Natural killer cell (primary cell): ENCODE data around the gene TNFAIP8L1. TPM values are rescaled to one million over a fixed set of nuclear protein-coding genes. Genes with fewer than 3 reads are reported as not detected.

Source experiments
- ATAC-seq, 3 donors: fragments of 150-1000 bp in 2 of 3; fragments of 200-7000 bp in 1 of 3; cut with Tn5 transposase; 1 replicate in 1 of 3; 2 replicates in 2 of 3; pipeline ENCODE4 v1.10.0; 2021; ENCODE audit warnings: mild to moderate bottlenecking in 2 of 3, moderate library complexity in 2 of 3
- DNase-seq, 2 donors: peaks; one replicate each; pipeline versions ENCODE4 v3.0.0 to v3.0.0-alpha.2; 2013 to 2021; ENCODE audit warnings: mixed read lengths in 1 of 2
- H3K27ac ChIP-seq: one replicate; pipeline ENCODE4 v1.5.1; 2013; ENCODE audit warnings: mild to moderate bottlenecking, low read length
- H3K27me3 ChIP-seq: one replicate; pipeline ENCODE4 v1.6.1; 2013; ENCODE audit warnings: low read length; ENCODE audit not compliant: control insufficient read depth, insufficient read depth
- H3K36me3 ChIP-seq: one replicate; pipeline ENCODE4 v1.6.1; 2013; ENCODE audit warnings: low read length; ENCODE audit not compliant: control insufficient read depth, insufficient read depth
- H3K4me1 ChIP-seq: one replicate; pipeline ENCODE4 v1.6.1; 2013; ENCODE audit warnings: low read length; ENCODE audit not compliant: control insufficient read depth, insufficient read depth
- H3K4me3 ChIP-seq: one replicate; pipeline ENCODE4 v1.5.1; 2013; ENCODE audit warnings: low read length
- H3K9me3 ChIP-seq: one replicate; pipeline ENCODE4 v1.6.1; 2013; ENCODE audit warnings: low read length; ENCODE audit not compliant: control insufficient read depth, insufficient read depth
- H3K27ac Mint-ChIP-seq, 2 donors: one replicate each; pipeline ENCODE4 v1.8.0; 2022; ENCODE audit warnings: mild to moderate bottlenecking in 2 of 2, mixed read lengths in 2 of 2, moderate library complexity in 1 of 2
- H3K27me3 Mint-ChIP-seq, 2 donors: one replicate each; pipeline ENCODE4 v1.8.0; 2022; ENCODE audit warnings: low read depth in 2 of 2, mixed read lengths in 2 of 2
- H3K36me3 Mint-ChIP-seq: one replicate; pipeline ENCODE4 v1.8.0; 2022; ENCODE audit warnings: mixed read lengths
- H3K4me1 Mint-ChIP-seq, 2 donors: one replicate each; pipeline ENCODE4 v1.8.0; 2022; ENCODE audit warnings: mixed read lengths in 2 of 2
- H3K4me3 Mint-ChIP-seq: one replicate; pipeline ENCODE4 v1.8.0; 2022; ENCODE audit warnings: mild to moderate bottlenecking, moderate library complexity, mixed read lengths
- H3K9me3 Mint-ChIP-seq, 2 donors: one replicate each; pipeline ENCODE4 v1.8.0; 2022; ENCODE audit warnings: mixed read lengths in 2 of 2
- WGBS: methylation state at CpG from one replicate; pipeline ENCODE4 v1.1.7; 2013; ENCODE audit warnings: missing lambda C conversion rate; ENCODE audit not compliant: insufficient coverage; 5-methylcytosine and 5-hydroxymethylcytosine counted together
- intact Hi-C: fragments of 100-400 bp; cut with micrococcal nuclease; formaldehyde crosslinking; loops from one replicate; pipeline ENCODE4 v1.14.2; 2022
- total RNA-seq, 4 donors: library from RNA; stranded (reverse); fragments of 120-200 nt in 1 of 4; gene quantifications; one replicate each; pipeline versions ENCODE4 v1.2.3 to v1.2.4, GENCODE V29; 2013 to 2022
- TF ChIP-seq, protein P1 (sequence below): fragments of 200-600 bp; IDR thresholded peaks from one replicate; pipeline ENCODE4 v1.8.0; 2022; ENCODE audit warnings: antibody characterized with exemption

TNFAIP8L1 gene
- total RNA-seq, 3 donors from 2014 or later (not counting 1 experiment from before 2014, with no cell fraction given): 8.5 to 13.5 (median 13.3) TPM

DNA sequence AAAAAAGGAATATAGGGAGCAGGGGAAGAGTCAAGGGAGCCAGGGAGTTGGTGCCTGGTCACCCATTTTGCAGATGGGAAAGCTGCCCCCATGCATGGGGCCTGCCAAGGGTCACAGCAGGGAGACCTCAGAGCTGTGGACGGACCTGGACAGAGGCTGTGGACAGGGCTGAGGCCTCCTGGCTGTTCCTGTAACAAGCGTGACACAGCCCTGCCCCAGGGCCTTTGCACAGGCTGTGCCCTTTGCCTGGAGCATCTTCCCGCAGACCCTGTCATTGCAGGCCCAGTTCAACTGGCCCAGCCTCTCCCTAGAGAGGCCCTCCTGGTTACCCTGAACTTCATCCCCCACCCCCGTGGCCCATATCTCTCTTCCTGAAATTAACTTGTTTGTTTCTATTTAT is 6.4 kb downstream of the TNFAIP8L1 start:
- Mint-ChIP-seq H3K27ac (no peak overlapping the region), H3K36me3 (no peaks in the 10 kb centered on the region), H3K27me3 (no peaks in the 10 kb centered on the region), H3K4me1 (peaks cover 0 to 7% of the 10 kb centered on the region in 2 donors), H3K4me3 (no peak overlapping the region), H3K9me3 (no peaks in the 10 kb centered on the region)
- no peak for DNase-seq
- no peak for ATAC-seq
- Histone ChIP-seq H3K4me3 (no peak overlapping the region), H3K27me3 (no peaks in the 10 kb centered on the region), H3K36me3 (no peaks in the 10 kb centered on the region), H3K4me1 (peaks cover 20% of the 10 kb centered on the region), H3K27ac (no peak overlapping the region), H3K9me3 (no peaks in the 10 kb centered on the region)
- intact Hi-C loops: no loop called here
- 93% methylated on average over 4 of the region's 4 CpGs for WGBS
- TF ChIP-seq, protein P1, sequence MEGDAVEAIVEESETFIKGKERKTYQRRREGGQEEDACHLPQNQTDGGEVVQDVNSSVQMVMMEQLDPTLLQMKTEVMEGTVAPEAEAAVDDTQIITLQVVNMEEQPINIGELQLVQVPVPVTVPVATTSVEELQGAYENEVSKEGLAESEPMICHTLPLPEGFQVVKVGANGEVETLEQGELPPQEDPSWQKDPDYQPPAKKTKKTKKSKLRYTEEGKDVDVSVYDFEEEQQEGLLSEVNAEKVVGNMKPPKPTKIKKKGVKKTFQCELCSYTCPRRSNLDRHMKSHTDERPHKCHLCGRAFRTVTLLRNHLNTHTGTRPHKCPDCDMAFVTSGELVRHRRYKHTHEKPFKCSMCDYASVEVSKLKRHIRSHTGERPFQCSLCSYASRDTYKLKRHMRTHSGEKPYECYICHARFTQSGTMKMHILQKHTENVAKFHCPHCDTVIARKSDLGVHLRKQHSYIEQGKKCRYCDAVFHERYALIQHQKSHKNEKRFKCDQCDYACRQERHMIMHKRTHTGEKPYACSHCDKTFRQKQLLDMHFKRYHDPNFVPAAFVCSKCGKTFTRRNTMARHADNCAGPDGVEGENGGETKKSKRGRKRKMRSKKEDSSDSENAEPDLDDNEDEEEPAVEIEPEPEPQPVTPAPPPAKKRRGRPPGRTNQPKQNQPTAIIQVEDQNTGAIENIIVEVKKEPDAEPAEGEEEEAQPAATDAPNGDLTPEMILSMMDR: no peak

DNA sequence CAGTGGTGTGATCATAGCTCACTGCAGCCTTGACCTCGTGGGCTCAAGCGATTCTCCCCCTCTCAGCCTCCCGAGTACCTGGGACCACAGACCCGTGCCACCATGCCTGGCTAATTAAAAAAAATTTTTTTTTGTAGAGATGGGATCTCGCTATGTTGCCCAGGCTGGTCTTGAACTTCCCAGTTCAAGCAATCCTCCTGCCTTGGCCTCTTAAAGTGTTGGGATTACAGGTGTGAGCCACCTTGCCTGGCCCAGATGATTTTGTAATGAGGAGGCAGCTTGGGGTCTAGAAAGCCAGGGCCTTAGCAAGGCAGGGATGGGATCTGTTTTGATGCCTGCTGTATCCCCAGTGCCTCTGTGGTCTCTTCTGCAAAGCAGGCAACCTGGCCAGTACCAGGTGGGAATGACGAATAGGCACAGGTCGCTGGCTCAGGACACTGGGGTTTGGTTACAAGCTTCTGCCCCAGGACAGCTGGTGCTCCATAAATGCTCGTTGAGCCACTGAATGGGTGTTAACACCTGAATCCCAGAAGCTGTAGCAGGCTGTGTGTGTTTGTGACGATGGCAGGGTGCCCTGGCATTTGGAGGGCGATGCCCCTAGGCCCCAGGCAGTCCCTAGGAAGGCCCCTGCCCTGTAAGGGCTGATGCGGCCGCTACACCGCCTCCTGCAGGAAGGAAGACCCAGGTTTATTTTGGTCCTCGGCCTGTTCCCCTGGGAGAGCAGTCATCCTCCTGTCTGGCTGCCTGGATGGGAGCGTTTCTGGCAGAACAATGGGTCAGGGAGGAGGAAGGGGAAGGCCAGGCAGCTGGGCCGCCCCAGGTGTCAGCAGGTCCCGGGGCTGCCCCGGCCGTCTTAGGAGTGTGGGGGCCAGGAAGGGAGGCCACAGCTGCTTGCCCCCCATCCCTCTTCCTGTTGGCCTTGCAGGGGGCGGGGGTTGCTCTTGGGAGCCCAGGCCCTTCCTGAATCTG is 8.6 kb downstream of the TNFAIP8L1 start:
- WGBS: 61% methylated on average over 18 of the region's 20 CpGs
- no peaks in the 10 kb centered on the region for H3K27me3 Mint-ChIP-seq
- ATAC-seq: no peak
- no peak overlapping the region for H3K4me3 Mint-ChIP-seq
- H3K4me1 Mint-ChIP-seq: peaks cover 0 to 7% of the 10 kb centered on the region in 2 donors
- no peak for DNase-seq
- TF ChIP-seq, protein P1: no peak
- Histone ChIP-seq H3K4me3 (no peak overlapping the region), H3K27ac (no peak overlapping the region), H3K27me3 (no peaks in the 10 kb centered on the region), H3K4me1 (peaks cover 26% of the 10 kb centered on the region), H3K9me3 (no peaks in the 10 kb centered on the region), H3K36me3 (peaks cover 4% of the 10 kb centered on the region)
- intact Hi-C loops: no loop called here
- H3K9me3 Mint-ChIP-seq: no peaks in the 10 kb centered on the region
- no peak overlapping the region for H3K27ac Mint-ChIP-seq
- no peaks in the 10 kb centered on the region for H3K36me3 Mint-ChIP-seq

DNA sequence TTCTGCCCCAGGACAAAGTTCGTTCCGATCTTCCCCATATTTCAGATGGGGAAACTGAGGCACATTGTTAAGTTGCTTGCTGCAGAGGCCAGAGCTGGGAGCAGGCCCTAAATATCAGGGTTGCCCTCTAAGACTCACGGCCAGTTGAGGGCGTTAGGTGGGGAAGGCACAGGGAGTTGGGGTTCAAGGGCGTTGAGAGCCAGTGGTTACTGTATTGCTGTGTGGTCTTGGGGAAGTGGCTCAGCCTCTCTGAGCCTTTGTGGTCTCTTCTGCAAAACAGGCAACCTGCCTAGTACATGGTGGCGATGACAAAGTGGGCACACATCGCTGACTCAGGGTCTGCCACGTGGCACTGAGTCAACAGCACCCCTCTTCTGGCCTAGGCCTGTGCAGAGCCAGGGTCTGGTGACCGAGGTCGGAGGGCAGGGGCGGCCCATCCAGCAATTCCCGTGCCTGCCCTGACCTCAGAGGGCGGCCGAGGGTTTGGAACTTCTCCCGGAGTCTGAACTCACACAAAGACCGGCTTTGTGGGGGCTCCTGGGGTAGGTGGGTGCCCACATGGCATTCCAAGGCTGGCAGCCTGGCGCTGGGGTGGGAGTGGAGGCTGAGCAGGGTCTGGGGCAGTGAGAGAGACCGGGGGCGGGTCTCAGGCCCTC is 10.2 kb downstream of the TNFAIP8L1 start:
- Mint-ChIP-seq H3K27ac (no peak overlapping the region), H3K27me3 (no peaks in the 10 kb centered on the region), H3K36me3 (no peaks in the 10 kb centered on the region), H3K4me1 (peaks cover 0 to 7% of the 10 kb centered on the region in 2 donors), H3K4me3 (no peak overlapping the region), H3K9me3 (no peaks in the 10 kb centered on the region)
- H3K27me3 ChIP-seq: no peaks in the 10 kb centered on the region
- H3K27ac ChIP-seq: no peak overlapping the region
- intact Hi-C loops: no loop called here
- WGBS: 87% methylated on average over 19 of the region's 19 CpGs
- peaks cover 26% of the 10 kb centered on the region for H3K4me1 ChIP-seq
- no peak overlapping the region for H3K4me3 ChIP-seq
- H3K9me3 ChIP-seq: no peaks in the 10 kb centered on the region
- peaks cover 7% of the 10 kb centered on the region for H3K36me3 ChIP-seq
- DNase-seq: no peak
- TF ChIP-seq, protein P1: no peak
- no peak for ATAC-seq
